Measurements from ENCODE around the gene SRP68.
"Not testable (repeated sequence)": the region's sequence is repeated elsewhere in the genome, so short reads cannot be mapped to it uniquely, and the experiment has no call there.

SRP68 gene

GRCh38 chr17:76044475-76045007, 27.8 kb downstream of the SRP68 start:
- not testable (repeated sequence) for DNase-seq

- DNase-seq: not testable (repeated sequence)
These were observed 29.4 kb downstream of the SRP68 start for GRCh38 chr17:76042868-76043267.

GRCh38 chr17:76040376-76040775, 31.9 kb downstream of the SRP68 start:
- no peak for DNase-seq

GRCh38 chr17:76039121-76039520, 33.2 kb downstream of the SRP68 start:
- DNase-seq: no peak

- no peak for DNase-seq
These were observed 34.3 kb downstream of the SRP68 start for GRCh38 chr17:76038050-76038449.

- no peak for DNase-seq
These were observed 35.6 kb downstream of the SRP68 start for GRCh38 chr17:76036497-76037261.

GRCh38 chr17:76034428-76035350, 37.6 kb downstream of the SRP68 start:
- no peak for DNase-seq

- no peak for DNase-seq
These were observed 39.2 kb downstream of the SRP68 start for GRCh38 chr17:76033139-76033538.

GRCh38 chr17:76032780-76033108, 39.6 kb downstream of the SRP68 start:
- no peak for DNase-seq

- no peak for DNase-seq
These were observed 40.1 kb downstream of the SRP68 start for GRCh38 chr17:76032073-76032779.

GRCh38 chr17:76027159-76027839, 45.0 kb downstream of the SRP68 start, which contains the start of gene EVPL:
Gene EVPL, minus strand, starts transcription at chr17:76027306. Its CDS starts 108 bp downstream, at chr17:76027198.
- no peak for DNase-seq

- DNase-seq: no peak
These were observed 45.6 kb downstream of the SRP68 start for GRCh38 chr17:76026714-76027158.

GRCh38 chr17:76025294-76025693, 47.0 kb downstream of the SRP68 start:
- no peak for DNase-seq

- no peak for DNase-seq
These were observed 48.0 kb downstream of the SRP68 start for GRCh38 chr17:76024353-76024752.

- DNase-seq: no peak
These were observed 48.4 kb downstream of the SRP68 start for GRCh38 chr17:76023900-76024237.

- DNase-seq: no peak
These were observed 49.1 kb downstream of the SRP68 start for GRCh38 chr17:76022973-76023899.

- DNase-seq: no peak
These were observed 50.0 kb downstream of the SRP68 start for GRCh38 chr17:76022285-76022684.

- no peak for DNase-seq
These were observed 52.4 kb downstream of the SRP68 start for GRCh38 chr17:76019833-76020467.

GRCh38 chr17:76018801-76019200, 53.5 kb downstream of the SRP68 start:
- no peak for DNase-seq

GRCh38 chr17:76018340-76018680, 54.0 kb downstream of the SRP68 start:
- no peak for DNase-seq
